IMR-90 (cell line): ENCODE measurements around the gene TRIM24.

Source experiments
- BHLHE40 ChIP-seq: fragments of 150-350 bp; IDR thresholded peaks from 2 replicates; pipeline ENCODE4 v1.6.1; 2016; ENCODE audit warnings: mild to moderate bottlenecking, low read depth, low read length
- CEBPB ChIP-seq: IDR thresholded peaks from 2 replicates; pipeline ENCODE4 v1.6.1; 2012; ENCODE audit warnings: low read depth, low read length, improper control_type of control experiment
- CHD1 ChIP-seq: IDR thresholded peaks from 2 replicates; pipeline ENCODE4 v1.6.1; 2012; ENCODE audit warnings: low read depth, low read length, improper control_type of control experiment
- FOS ChIP-seq: fragments of 150-350 bp; IDR thresholded peaks from 2 replicates; pipeline ENCODE4 v1.6.1; 2016; ENCODE audit warnings: low read depth, low read length
- NFE2L2 ChIP-seq: fragments of 150-350 bp; IDR thresholded peaks from 2 replicates; pipeline ENCODE4 v1.6.1; 2016; ENCODE audit warnings: low read depth, mild to moderate bottlenecking, low read length
- POLR2A ChIP-seq: IDR thresholded peaks from 2 replicates; pipeline ENCODE4 v1.6.1; 2012; ENCODE audit warnings: mild to moderate bottlenecking, low read depth, low read length
- RAD21 ChIP-seq: IDR thresholded peaks from 2 replicates; pipeline ENCODE4 v1.6.1; 2012; ENCODE audit warnings: low read length, improper control_type of control experiment
- RCOR1 ChIP-seq: IDR thresholded peaks from 2 replicates; pipeline ENCODE4 v1.6.1; 2012; ENCODE audit warnings: mild to moderate bottlenecking, low read length, improper control_type of control experiment; ENCODE audit not compliant: insufficient replicate concordance
- SMC3 ChIP-seq: fragments of 150-350 bp; IDR thresholded peaks from 2 replicates; pipeline ENCODE4 v1.6.1; 2016; ENCODE audit warnings: low read depth, mild to moderate bottlenecking, antibody characterized with exemption, low read length, moderate library complexity
- TF ChIP-seq, protein P1 (sequence below): conservative IDR thresholded peaks from 2 replicates; pipeline ENCODE4 v1.5.1; 2012; ENCODE audit warnings: mild to moderate bottlenecking, low read depth, low read length, improper control_type of control experiment

- no peak for TF ChIP-seq BHLHE40
- TF ChIP-seq, protein P1, sequence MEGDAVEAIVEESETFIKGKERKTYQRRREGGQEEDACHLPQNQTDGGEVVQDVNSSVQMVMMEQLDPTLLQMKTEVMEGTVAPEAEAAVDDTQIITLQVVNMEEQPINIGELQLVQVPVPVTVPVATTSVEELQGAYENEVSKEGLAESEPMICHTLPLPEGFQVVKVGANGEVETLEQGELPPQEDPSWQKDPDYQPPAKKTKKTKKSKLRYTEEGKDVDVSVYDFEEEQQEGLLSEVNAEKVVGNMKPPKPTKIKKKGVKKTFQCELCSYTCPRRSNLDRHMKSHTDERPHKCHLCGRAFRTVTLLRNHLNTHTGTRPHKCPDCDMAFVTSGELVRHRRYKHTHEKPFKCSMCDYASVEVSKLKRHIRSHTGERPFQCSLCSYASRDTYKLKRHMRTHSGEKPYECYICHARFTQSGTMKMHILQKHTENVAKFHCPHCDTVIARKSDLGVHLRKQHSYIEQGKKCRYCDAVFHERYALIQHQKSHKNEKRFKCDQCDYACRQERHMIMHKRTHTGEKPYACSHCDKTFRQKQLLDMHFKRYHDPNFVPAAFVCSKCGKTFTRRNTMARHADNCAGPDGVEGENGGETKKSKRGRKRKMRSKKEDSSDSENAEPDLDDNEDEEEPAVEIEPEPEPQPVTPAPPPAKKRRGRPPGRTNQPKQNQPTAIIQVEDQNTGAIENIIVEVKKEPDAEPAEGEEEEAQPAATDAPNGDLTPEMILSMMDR = no peak
- TF ChIP-seq CEBPB = no peak
- no peak for TF ChIP-seq RAD21
- TF ChIP-seq NFE2L2 = no peak
- no peak for TF ChIP-seq POLR2A
- no peak for TF ChIP-seq CHD1
- no peak for TF ChIP-seq RCOR1
- no peak for TF ChIP-seq SMC3
- TF ChIP-seq FOS = no peak
These were observed 158.9 kb downstream of the TRIM24 start for GRCh38 chr7:138618933-138619332.
